GM23248 (cell line): ENCODE results near the gene SEC61B. TPM values are rescaled to one million over a fixed set of nuclear protein-coding genes. Genes with fewer than 3 reads are reported as not detected.

ENCODE experiments used
- DNase-seq: peaks from one replicate; pipeline ENCODE4 v3.0.0-alpha.2; 2015
- H2AFZ ChIP-seq: fragments of 200-600 bp; sonication (generic); 2 replicates; pipeline ENCODE4 v1.6.1; 2016; ENCODE audit warnings: antibody characterized with exemption
- H3F3A ChIP-seq: fragments of 200-600 bp; sonication (generic); 2 replicates; pipeline ENCODE4 v1.6.1; 2016; ENCODE audit warnings: mild to moderate bottlenecking, antibody characterized with exemption, mixed run types; ENCODE audit not compliant: insufficient read depth
- H3K27ac ChIP-seq: fragments of 200-600 bp; sonication (generic); 2 replicates; pipeline ENCODE4 v1.5.1; 2016; ENCODE audit warnings: mild to moderate bottlenecking
- H3K27me3 ChIP-seq: fragments of 200-600 bp; sonication (generic); replicated peaks from 2 replicates; pipeline ENCODE4 v1.6.1; 2016; ENCODE audit warnings: mild to moderate bottlenecking; ENCODE audit not compliant: insufficient read depth
- H3K36me3 ChIP-seq: fragments of 200-600 bp; sonication (generic); 2 replicates; pipeline ENCODE4 v1.6.1; 2016; ENCODE audit warnings: low read depth, mild to moderate bottlenecking
- H3K4me1 ChIP-seq: fragments of 200-600 bp; sonication (generic); 2 replicates; pipeline ENCODE4 v1.6.1; 2016; ENCODE audit warnings: mild to moderate bottlenecking; ENCODE audit not compliant: insufficient read depth
- H3K4me2 ChIP-seq: fragments of 200-600 bp; sonication (generic); one replicate; pipeline ENCODE4 v1.6.1; 2016; ENCODE audit warnings: mild to moderate bottlenecking; ENCODE audit not compliant: unreplicated experiment
- H3K4me3 ChIP-seq: fragments of 200-600 bp; sonication (generic); 2 replicates; pipeline ENCODE4 v1.5.1; 2016; ENCODE audit warnings: mild to moderate bottlenecking
- H3K79me2 ChIP-seq: fragments of 200-600 bp; sonication (generic); 2 replicates; pipeline ENCODE4 v1.6.1; 2016; ENCODE audit warnings: mild to moderate bottlenecking; ENCODE audit not compliant: insufficient read depth
- H3K9ac ChIP-seq: fragments of 200-600 bp; sonication (generic); 2 replicates; pipeline ENCODE4 v1.6.1; 2016; ENCODE audit warnings: mild to moderate bottlenecking
- H3K9me2 ChIP-seq: fragments of 200-600 bp; sonication (generic); 2 replicates; pipeline ENCODE4 v1.6.1; 2016; ENCODE audit warnings: mixed run types, mild to moderate bottlenecking, moderate library complexity; ENCODE audit not compliant: insufficient read depth
- H3K9me3 ChIP-seq: fragments of 200-600 bp; sonication (generic); one replicate; pipeline ENCODE4 v1.6.1; 2017; ENCODE audit warnings: low read depth
- H4K20me1 ChIP-seq: fragments of 200-600 bp; sonication (generic); 2 replicates; pipeline ENCODE4 v1.6.0; 2016; ENCODE audit not compliant: insufficient read depth
- EZH2 ChIP-seq: fragments of 200-600 bp; sonication (generic); IDR thresholded peaks from 2 replicates; pipeline ENCODE4 v1.6.1; 2018; ENCODE audit warnings: antibody characterized with exemption, mild to moderate bottlenecking; ENCODE audit not compliant: insufficient read depth, poor library complexity, severe bottlenecking
- EZH2phosphoT487 ChIP-seq: fragments of 200-600 bp; sonication (generic); IDR thresholded peaks from 2 replicates; pipeline ENCODE4 v1.6.1; 2018; ENCODE audit warnings: antibody characterized with exemption, moderate library complexity, mild to moderate bottlenecking, low read depth; ENCODE audit not compliant: insufficient read depth
- WGBS, 2 experiments: methylation state at CpG; one replicate each; pipeline ENCODE4 v1.1.6; 2015 to 2017; ENCODE audit warnings: low lambda C conversion rate in 2 of 2, low coverage in 1 of 2; ENCODE audit errors: missing lambda C conversion rate in 2 of 2; 5-methylcytosine and 5-hydroxymethylcytosine counted together
- in situ Hi-C: fragments of 300-500 bp; cut with MboI; formaldehyde crosslinking; loops from 2 replicates; pipeline ENCODE4 v1.15.0; 2020
- polyA plus RNA-seq: library from polyadenylated mRNA; unstranded; fragments of >200 nt; fragmentation: Nextera tagmentation; extraction: Ambion mirVana; gene quantifications from 2 replicates; pipeline ENCODE4 v1.2.1, GENCODE V29; 2016
- total RNA-seq: library from RNA; depleted of rRNA; stranded (reverse); fragments of >200 nt; shearing (Covaris generic); gene quantifications from 2 replicates; pipeline ENCODE4 v1.2.3, GENCODE V29; 2014

SEC61B gene
- total and polyA plus RNA-seq, 2 experiments from 2014 or later, result 127 to 428 TPM

GRCh38 chr9:99249619-99250018 is 27.5 kb downstream of the SEC61B start:
- TF ChIP-seq EZH2phosphoT487 (no peak), EZH2 (no peak)
- Histone ChIP-seq H3K4me2 (no peak overlapping the region), H3K27ac (no peak overlapping the region), H3K9me3 (no peaks in the 10 kb centered on the region), H3K4me1 (peaks cover 6% of the 10 kb centered on the region; the same call in 1 of the 2 replicates), H3K27me3 (no peaks in the 10 kb centered on the region), H3K4me3 (no peak overlapping the region), H3K36me3 (no peaks in the 10 kb centered on the region), H3F3A (no peaks in the 10 kb centered on the region), H2AFZ (no peak overlapping the region), H3K79me2 (no peaks in the 10 kb centered on the region), H3K9ac (no peak overlapping the region), H4K20me1 (no peaks in the 10 kb centered on the region), H3K9me2 (no peaks in the 10 kb centered on the region)
- in situ Hi-C loops, result loop anchor here (25.0 kb wide), 1 partner anchor 763 kb away; no protein-coding TSS in a partner anchor
- peak; percentile 28 for DNase-seq

GRCh38 chr9:99251157-99251556 is 29.1 kb downstream of the SEC61B start:
- Histone ChIP-seq H3K9me3 (no peaks in the 10 kb centered on the region), H3K4me1 (peaks cover 6% of the 10 kb centered on the region; the same call in 1 of the 2 replicates), H3K9ac (no peak overlapping the region), H4K20me1 (no peaks in the 10 kb centered on the region), H3F3A (no peaks in the 10 kb centered on the region), H3K27me3 (no peaks in the 10 kb centered on the region), H3K36me3 (no peaks in the 10 kb centered on the region), H2AFZ (no peak overlapping the region), H3K79me2 (no peaks in the 10 kb centered on the region), H3K9me2 (no peaks in the 10 kb centered on the region), H3K4me2 (no peak overlapping the region), H3K4me3 (no peak overlapping the region), H3K27ac (no peak overlapping the region)
- no peak for TF ChIP-seq EZH2phosphoT487
- TF ChIP-seq EZH2, result no peak
- no peak for DNase-seq
- in situ Hi-C loops, result loop anchor here (25.0 kb wide), 1 partner anchor 761 kb away; no protein-coding TSS in a partner anchor
- WGBS, 2 experiments, result 82 to 88% methylated on average over 4 of the region's 4 CpGs

DNA sequence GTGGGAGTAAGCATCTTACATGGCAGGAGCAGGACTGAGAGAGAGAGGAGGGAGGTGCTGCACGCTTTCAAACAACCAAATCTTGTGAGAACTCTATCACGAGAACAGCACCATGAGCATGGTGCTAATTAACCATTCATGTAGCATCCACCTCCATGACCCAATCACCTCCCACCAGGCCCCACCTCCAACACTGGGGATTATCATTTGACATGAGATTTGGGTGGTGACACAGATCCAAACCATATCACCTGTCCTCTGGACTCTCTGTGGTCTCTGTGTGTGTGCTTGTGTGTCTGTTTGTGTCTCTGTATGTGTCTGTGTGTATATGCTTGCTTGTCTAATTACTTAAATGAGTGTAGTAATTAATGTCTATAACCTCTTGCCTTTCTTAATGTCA is 31.1 kb downstream of the SEC61B start:
- no peak overlapping the region for H3K9ac ChIP-seq
- no peaks in the 10 kb centered on the region for H3K36me3 ChIP-seq
- no peaks in the 10 kb centered on the region for H3K27me3 ChIP-seq
- H3K4me3 ChIP-seq, result no peak overlapping the region
- 100% methylated on average over 2 of the region's 2 CpGs for WGBS, 2 experiments
- H3K4me2 ChIP-seq, result no peak overlapping the region
- no peaks in the 10 kb centered on the region for H4K20me1 ChIP-seq
- in situ Hi-C loops, result loop anchor here (25.0 kb wide), 1 partner anchor 759 kb away; no protein-coding TSS in a partner anchor
- peaks cover 6% of the 10 kb centered on the region; the same call in 1 of the 2 replicates for H3K4me1 ChIP-seq
- TF ChIP-seq EZH2phosphoT487, result no peak
- TF ChIP-seq EZH2, result no peak
- H2AFZ ChIP-seq, result no peak overlapping the region
- DNase-seq, result no peak
- no peaks in the 10 kb centered on the region for H3F3A ChIP-seq
- no peaks in the 10 kb centered on the region for H3K9me2 ChIP-seq
- H3K79me2 ChIP-seq, result no peaks in the 10 kb centered on the region
- no peak overlapping the region for H3K27ac ChIP-seq
- H3K9me3 ChIP-seq, result no peaks in the 10 kb centered on the region

- Histone ChIP-seq H3F3A (no peaks in the 10 kb centered on the region), H3K4me1 (peaks cover 6% of the 10 kb centered on the region; the same call in 1 of the 2 replicates), H3K36me3 (no peaks in the 10 kb centered on the region), H3K79me2 (no peaks in the 10 kb centered on the region), H3K9ac (no peak overlapping the region), H3K4me3 (no peak overlapping the region), H3K27me3 (no peaks in the 10 kb centered on the region), H3K9me2 (no peaks in the 10 kb centered on the region), H3K9me3 (no peaks in the 10 kb centered on the region), H3K4me2 (no peak overlapping the region), H4K20me1 (no peaks in the 10 kb centered on the region), H3K27ac (no peak overlapping the region), H2AFZ (no peak overlapping the region)
- in situ Hi-C loops, result loop anchor here (25.0 kb wide), 1 partner anchor 758 kb away; no protein-coding TSS in a partner anchor
- DNase-seq, result no peak
- TF ChIP-seq EZH2, result no peak
- TF ChIP-seq EZH2phosphoT487, result no peak
- WGBS, 2 experiments, result 68 to 71% methylated on average over 15 of the region's 15 CpGs
Measured at GRCh38 chr9:99253772-99254431, 31.8 kb downstream of the SEC61B start.
